Omental fat pad (tissue), 4 donors: ENCODE results near the gene AOPEP. TPM values are rescaled to one million over a fixed set of nuclear protein-coding genes. Genes with fewer than 3 reads are reported as not detected.

Experiments
- ATAC-seq: fragments of 150-250 bp; one replicate; pipeline ENCODE4 v1.9.1; 2016; ENCODE audit warnings: mild to moderate bottlenecking, moderate library complexity; ENCODE audit not compliant: low FRiP score
- DNase-seq: peaks from one replicate; pipeline ENCODE4 v3.0.0-alpha.2; 2019; ENCODE audit warnings: low spot score
- total RNA-seq, 4 donors: library from RNA; depleted of rRNA; stranded (reverse); fragments of >200 nt; gene quantifications; one replicate each; pipeline ENCODE4 v1.1.0, GENCODE V29; 2016
- TF ChIP-seq, protein P1 (sequence below), 3 donors: fragments of 450-650 bp; IDR thresholded peaks; one replicate each; pipeline ENCODE4 v1.5.1; 2016 to 2017; ENCODE audit warnings: antibody characterized with exemption in 3 of 3, mild to moderate bottlenecking in 3 of 3, moderate library complexity in 2 of 3

Gene AOPEP
- total RNA-seq, 4 donors from 2014 or later = 45.9 to 102 (median 55.1) TPM

DNA sequence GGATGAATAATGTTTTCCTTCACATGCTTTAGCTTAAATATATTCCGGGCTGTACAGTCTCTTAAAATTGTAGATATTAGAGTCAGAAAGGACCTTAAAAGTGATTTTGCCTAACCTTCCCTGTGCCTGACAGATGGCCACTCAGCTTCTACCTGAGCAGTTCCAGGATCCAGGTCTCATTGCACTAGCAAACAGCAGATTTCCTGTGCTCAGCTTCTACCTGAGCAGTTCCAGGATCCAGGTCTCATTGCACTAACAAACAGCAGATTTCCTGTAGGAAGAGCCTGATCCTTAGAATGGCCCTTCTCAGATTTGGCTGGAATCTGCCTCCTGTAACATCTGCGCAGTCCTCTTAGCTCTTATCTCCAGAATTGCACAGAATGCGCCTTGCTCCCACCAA, 219.8 kb downstream of the AOPEP start:
- TF ChIP-seq, protein P1, sequence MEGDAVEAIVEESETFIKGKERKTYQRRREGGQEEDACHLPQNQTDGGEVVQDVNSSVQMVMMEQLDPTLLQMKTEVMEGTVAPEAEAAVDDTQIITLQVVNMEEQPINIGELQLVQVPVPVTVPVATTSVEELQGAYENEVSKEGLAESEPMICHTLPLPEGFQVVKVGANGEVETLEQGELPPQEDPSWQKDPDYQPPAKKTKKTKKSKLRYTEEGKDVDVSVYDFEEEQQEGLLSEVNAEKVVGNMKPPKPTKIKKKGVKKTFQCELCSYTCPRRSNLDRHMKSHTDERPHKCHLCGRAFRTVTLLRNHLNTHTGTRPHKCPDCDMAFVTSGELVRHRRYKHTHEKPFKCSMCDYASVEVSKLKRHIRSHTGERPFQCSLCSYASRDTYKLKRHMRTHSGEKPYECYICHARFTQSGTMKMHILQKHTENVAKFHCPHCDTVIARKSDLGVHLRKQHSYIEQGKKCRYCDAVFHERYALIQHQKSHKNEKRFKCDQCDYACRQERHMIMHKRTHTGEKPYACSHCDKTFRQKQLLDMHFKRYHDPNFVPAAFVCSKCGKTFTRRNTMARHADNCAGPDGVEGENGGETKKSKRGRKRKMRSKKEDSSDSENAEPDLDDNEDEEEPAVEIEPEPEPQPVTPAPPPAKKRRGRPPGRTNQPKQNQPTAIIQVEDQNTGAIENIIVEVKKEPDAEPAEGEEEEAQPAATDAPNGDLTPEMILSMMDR (IDR thresholded peaks at IDR 0.05) = no peak
- ATAC-seq (no peak), DNase-seq (no peak)

DNA sequence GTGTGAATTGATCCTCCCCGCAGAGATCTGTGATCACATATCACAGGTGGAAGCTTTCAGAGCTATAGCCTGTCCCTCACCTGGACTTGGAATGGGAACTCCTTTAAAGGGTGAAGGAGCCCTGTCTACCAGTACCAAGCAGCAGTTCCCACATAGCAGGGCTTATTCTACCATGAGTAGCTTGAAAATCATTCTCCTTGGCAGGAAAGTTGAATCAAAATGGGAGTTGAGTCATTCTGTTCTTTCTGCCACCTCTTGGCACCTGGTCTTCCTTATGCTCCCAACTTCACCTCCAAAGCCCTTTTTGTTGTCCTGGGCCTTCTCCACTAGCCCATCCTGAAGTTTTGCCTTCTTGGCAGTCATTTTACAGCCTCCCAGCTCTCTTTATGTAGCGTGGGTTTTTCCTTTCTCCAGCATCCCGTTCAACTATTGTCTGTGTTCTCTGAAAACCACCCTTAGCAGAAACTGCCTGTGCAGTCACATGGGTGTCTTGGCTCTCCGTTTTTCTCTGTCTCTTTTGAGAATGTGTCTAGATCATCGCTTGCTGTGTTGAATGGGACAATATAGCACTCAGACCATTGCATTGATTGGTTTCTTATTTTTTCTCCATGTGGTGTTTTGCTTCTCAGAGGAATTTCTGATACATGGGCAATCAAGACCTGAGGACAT, 222.2 kb downstream of the AOPEP start:
- ATAC-seq = no peak
- TF ChIP-seq, protein P1 (IDR thresholded peaks at IDR 0.05) = no peak

DNA sequence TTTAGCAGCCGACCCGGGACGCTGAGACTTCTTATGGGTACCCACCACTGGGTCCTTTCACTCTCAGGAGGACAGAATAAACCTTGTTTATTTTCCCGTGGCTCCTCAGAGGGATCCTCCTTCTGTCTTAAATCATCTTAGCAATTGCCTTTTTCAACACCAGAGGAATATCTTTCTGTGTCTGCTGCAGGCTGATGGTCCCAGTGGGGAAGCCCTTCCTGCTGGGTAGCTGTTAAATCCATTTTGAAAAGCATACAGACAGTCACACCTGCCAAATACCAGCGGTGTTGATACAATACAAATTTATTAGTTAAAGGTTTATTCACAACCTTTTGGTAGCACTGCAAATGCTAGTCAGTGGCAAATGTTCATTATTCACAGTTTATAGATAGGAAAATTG, 222.9 kb downstream of the AOPEP start:
- TF ChIP-seq, protein P1 (IDR thresholded peaks at IDR 0.05) = no peak
- DNase-seq (no peak), ATAC-seq (no peak)

More for the DNA sequence above, 222.2 kb downstream of the AOPEP start:
- DNase-seq = no peak

DNA sequence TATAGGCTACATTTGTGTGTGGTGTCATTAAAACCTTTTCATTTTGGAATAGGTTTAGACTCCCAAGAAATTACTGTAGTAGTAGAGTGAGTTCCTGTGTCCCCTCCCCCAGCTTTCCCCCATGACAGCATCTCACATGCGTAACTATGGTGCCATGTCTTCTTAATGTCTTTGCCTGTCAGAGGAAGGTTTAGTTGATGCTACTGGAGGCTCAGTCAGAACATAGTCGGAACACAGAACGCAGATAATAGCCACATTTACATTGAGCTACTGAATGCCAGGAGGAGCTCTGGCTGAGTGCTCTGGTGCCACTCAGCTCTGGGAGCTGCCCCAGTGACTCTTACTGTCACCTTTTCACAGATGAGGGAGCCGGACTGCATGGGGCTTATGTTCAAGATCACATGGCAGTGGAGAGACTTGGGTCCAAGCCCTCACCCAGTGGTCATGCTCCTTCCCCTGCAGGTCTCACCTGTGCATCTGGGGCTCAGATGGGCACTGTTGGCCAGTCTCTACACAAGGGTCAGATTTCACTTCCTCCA, 223.6 kb downstream of the AOPEP start:
- ATAC-seq = no peak
- TF ChIP-seq, protein P1 (IDR thresholded peaks at IDR 0.05) = no peak
- DNase-seq = no peak

DNA sequence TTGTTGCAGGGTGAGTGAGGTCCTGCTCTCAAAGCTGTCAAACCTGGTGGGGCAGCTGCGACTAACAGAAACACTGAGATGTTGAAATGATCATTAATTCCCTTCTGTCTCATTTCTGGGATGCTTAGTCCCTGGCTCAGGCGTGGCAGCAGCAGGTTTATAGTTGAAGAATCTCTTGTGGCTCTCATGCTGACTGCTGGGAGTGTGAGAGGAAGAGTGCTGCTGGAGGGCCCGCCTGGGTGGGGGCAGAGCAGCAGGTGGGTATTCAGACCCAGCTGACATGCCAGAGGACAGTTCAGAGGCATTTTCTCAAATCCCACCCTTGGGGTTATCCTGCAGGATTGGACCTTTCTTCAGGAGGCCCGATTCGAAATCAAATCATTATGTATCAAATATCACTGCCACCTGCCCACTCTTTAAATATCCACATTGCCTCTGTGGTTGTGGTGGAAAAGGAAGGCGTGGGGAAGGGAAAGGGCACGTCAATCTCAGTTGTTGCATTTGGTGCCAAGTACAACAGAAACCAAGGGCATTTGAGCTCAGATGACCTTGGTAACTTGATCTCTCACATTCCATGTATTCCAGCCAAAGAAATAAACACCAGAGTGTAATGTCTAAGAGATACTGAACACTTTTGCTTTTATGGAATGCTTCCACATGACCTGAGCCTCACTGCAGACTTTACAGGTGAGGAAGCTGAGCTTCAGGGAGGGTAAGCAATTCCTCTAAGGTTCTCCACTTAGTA, 224.3 kb downstream of the AOPEP start:
- TF ChIP-seq, protein P1 (IDR thresholded peaks at IDR 0.05) = no peak
- ATAC-seq = peak; percentile 65
- DNase-seq = no peak

DNA sequence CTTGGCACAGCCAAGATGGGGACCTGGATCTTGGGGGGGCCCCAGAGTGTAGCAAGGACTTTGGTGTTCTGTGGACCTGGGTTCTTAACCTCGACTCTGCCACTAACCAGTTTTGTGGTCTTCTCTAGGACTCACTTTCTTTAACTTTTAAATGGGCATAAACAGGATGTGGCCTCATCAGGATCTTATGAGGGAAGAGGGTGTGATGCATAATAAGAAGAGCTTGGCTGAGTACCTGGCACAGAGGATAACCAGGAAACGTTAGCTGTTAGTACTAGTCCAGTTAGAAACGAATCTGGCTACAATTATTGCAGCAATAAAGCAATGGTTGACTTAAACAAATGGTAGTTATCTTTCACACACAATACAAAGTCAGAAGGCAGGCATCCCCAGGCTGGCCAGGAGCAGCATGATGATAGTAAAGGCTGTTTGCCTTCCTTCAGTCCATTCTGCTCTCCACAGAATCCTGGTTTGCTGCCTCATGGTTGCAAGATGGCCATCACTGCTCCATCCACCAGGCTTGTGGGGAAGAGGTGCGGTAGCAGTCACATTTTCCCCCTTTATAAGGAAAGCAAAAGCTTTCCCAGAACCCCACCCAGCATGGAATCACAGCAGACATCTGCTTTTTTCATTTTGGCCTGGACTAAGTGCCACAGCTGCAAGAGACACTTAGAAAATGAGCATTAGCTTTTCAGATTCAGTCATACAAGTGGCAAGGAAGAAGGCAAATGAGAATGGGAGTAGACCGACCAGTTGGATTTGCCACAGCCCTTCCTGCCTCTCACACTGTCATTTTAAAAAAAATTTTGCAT, 225.0 kb downstream of the AOPEP start:
- TF ChIP-seq, protein P1 (IDR thresholded peaks at IDR 0.05) = no peak
- no peak for ATAC-seq
- DNase-seq = no peak
